B cell (primary cell): ENCODE measurements around the gene JPT2. TPM values are rescaled to one million over a fixed set of nuclear protein-coding genes. Genes with fewer than 3 reads are reported as not detected.

Experiments used
- ATAC-seq: fragments of 200-7000 bp; cut with Tn5 transposase; one replicate; pipeline ENCODE4 v1.10.0; 2021; ENCODE audit warnings: low read depth, mild to moderate bottlenecking, moderate number of reproducible peaks, moderate library complexity
- CTCF ChIA-PET: fragments of 350-600 bp; sonication (Branson Sonifier 250); formaldehyde crosslinking; loops from one replicate; lab custom pipeline; 2021; ENCODE audit warnings: antibody characterized with exemption, inconsistent platforms; lab: Charles Lee
- POLR2A ChIA-PET: fragments of 350-600 bp; sonication (Branson Sonifier 250); formaldehyde crosslinking; loops from one replicate; lab custom pipeline; 2021; ENCODE audit warnings: antibody characterized with exemption; lab: Charles Lee
- DNase-seq: peaks from one replicate; pipeline ENCODE4 v3.0.0; 2013
- H2AFZ ChIP-seq: 2 replicates; pipeline ENCODE4 v1.6.1; 2012; ENCODE audit warnings: mild to moderate bottlenecking, low read depth, low read length; ENCODE audit not compliant: insufficient read depth, poor library complexity, severe bottlenecking
- H3K27ac ChIP-seq, 2 donors: 1 replicate in 1 of 2; 2 replicates in 1 of 2; pipeline ENCODE4 v1.5.1; 2012 to 2013; ENCODE audit warnings: low read length in 2 of 2, mild to moderate bottlenecking in 2 of 2, moderate library complexity in 1 of 2
- H3K27me3 ChIP-seq, 4 experiments: fragments of 200-600 bp in 1 of 4; sonication (generic) in 1 of 4; replicated peaks in 1 of 4; 1 replicate in 2 of 4; 2 replicates in 2 of 4; pipeline versions ENCODE4 v1.6.1 to v1.7.0; 2013 to 2016; ENCODE audit warnings: low read length in 3 of 4, mild to moderate bottlenecking in 2 of 4, mixed read lengths in 1 of 4, moderate library complexity in 1 of 4; ENCODE audit not compliant: insufficient read depth in 4 of 4, control insufficient read depth in 3 of 4; ENCODE audit errors: control extremely low read depth in 1 of 4
- H3K36me3 ChIP-seq, 2 experiments: replicated peaks in 1 of 2; 1 replicate in 1 of 2; 2 replicates in 1 of 2; pipeline versions ENCODE4 v1.6.1 to v1.7.1; 2013; ENCODE audit warnings: low read length in 1 of 2; ENCODE audit not compliant: insufficient read depth in 2 of 2, control insufficient read depth in 1 of 2; ENCODE audit errors: control extremely low read depth in 1 of 2, extremely low read depth in 1 of 2
- H3K4me1 ChIP-seq, 2 donors: fragments of 200-600 bp in 1 of 2; sonication (generic) in 1 of 2; 1 replicate in 1 of 2; 2 replicates in 1 of 2; pipeline versions ENCODE4 v1.5.1 to v1.6.1; 2013 to 2017; ENCODE audit warnings: low read length in 2 of 2; ENCODE audit not compliant: control insufficient read depth in 2 of 2, insufficient read depth in 2 of 2
- H3K4me2 ChIP-seq: replicated peaks from 2 replicates; pipeline ENCODE3; 2012; ENCODE audit warnings: mild to moderate bottlenecking, low read depth, low read length; ENCODE audit not compliant: poor library complexity, severe bottlenecking
- H3K4me3 ChIP-seq, 5 experiments: fragments of 200-600 bp in 1 of 5; sonication (generic) in 1 of 5; 1 replicate in 3 of 5; 2 replicates in 2 of 5; pipeline versions ENCODE4 v1.5.1 to v1.7.0; 2011 to 2016; ENCODE audit warnings: low read length in 4 of 5, mild to moderate bottlenecking in 4 of 5, low read depth in 2 of 5, control low read depth in 1 of 5, moderate library complexity in 1 of 5; ENCODE audit not compliant: insufficient read depth in 1 of 5; ENCODE audit errors: control extremely low read depth in 1 of 5, extremely low read depth in 1 of 5
- H3K79me2 ChIP-seq: fragments of 200-600 bp; sonication (generic); one replicate; pipeline ENCODE4 v1.6.0; 2016; ENCODE audit warnings: low read length; ENCODE audit not compliant: control insufficient read depth, insufficient read depth
- H3K9ac ChIP-seq: fragments of 200-600 bp; sonication (generic); 2 replicates; pipeline ENCODE4 v1.6.1; 2017; ENCODE audit warnings: mild to moderate bottlenecking, low read length, moderate library complexity
- H3K9me3 ChIP-seq, 3 donors: one replicate each; pipeline versions ENCODE4 v1.6.1 to v1.7.1; 2013; ENCODE audit warnings: low read length in 2 of 3; ENCODE audit not compliant: control insufficient read depth in 2 of 3, insufficient read depth in 1 of 3; ENCODE audit errors: control extremely low read depth in 1 of 3
- H4K20me1 ChIP-seq: 2 replicates; pipeline ENCODE4 v1.6.0; 2012; ENCODE audit warnings: mild to moderate bottlenecking, low read length; ENCODE audit not compliant: insufficient read depth, control insufficient read depth, poor library complexity, severe bottlenecking
- H3K27ac Mint-ChIP-seq: one replicate; pipeline ENCODE4 v1.8.0; 2021; ENCODE audit warnings: mixed read lengths
- H3K27me3 Mint-ChIP-seq: one replicate; pipeline ENCODE4 v1.8.0; 2021; ENCODE audit warnings: mixed read lengths
- H3K4me1 Mint-ChIP-seq: one replicate; pipeline ENCODE4 v1.8.0; 2021; ENCODE audit warnings: mixed read lengths
- H3K4me3 Mint-ChIP-seq: one replicate; pipeline ENCODE4 v1.8.0; 2021; ENCODE audit warnings: mixed read lengths
- H3K9me3 Mint-ChIP-seq: one replicate; pipeline ENCODE4 v1.8.0; 2022; ENCODE audit warnings: mixed read lengths; ENCODE audit not compliant: insufficient read depth
- CTCF ChIP-seq: fragments of 200-600 bp; IDR thresholded peaks from one replicate; pipeline ENCODE4 v1.8.0; 2022; ENCODE audit warnings: antibody characterized with exemption, mild to moderate bottlenecking
- EZH2 ChIP-seq: IDR thresholded peaks from 2 replicates; pipeline ENCODE4 v1.6.1; 2012; ENCODE audit warnings: borderline replicate concordance, low read depth, mild to moderate bottlenecking, moderate library complexity, low read length; ENCODE audit not compliant: insufficient read depth, poor library complexity, severe bottlenecking
- WGBS: methylation state at CpG from one replicate; pipeline ENCODE4 v1.1.5; 2013; ENCODE audit warnings: missing lambda C conversion rate; ENCODE audit not compliant: insufficient coverage; 5-methylcytosine and 5-hydroxymethylcytosine counted together
- intact Hi-C: fragments of 100-400 bp; cut with micrococcal nuclease; formaldehyde crosslinking; loops from one replicate; pipeline ENCODE4 v1.10.0; 2022
- polyA plus RNA-seq: library from polyadenylated mRNA; depleted of rRNA; stranded (reverse); fragments of >200 nt; gene quantifications from 2 replicates; pipeline ENCODE4 v1.2.3, GENCODE V29; 2012
- total RNA-seq, 2 donors: library from RNA; stranded (reverse); fragments of 120-200 nt in 1 of 2; gene quantifications; 1 replicate in 1 of 2; 2 replicates in 1 of 2; pipeline versions ENCODE4 v1.2.3 to v1.2.4, GENCODE V29; 2013 to 2022

The JPT2 gene
- total and polyA plus RNA-seq, 2 donors (not counting 1 experiment from before 2014, with no cell fraction given) = 10.7 to 45.7 TPM

GRCh38 chr16:1659031-1659430 lies 19.0 kb upstream of the JPT2 start:
- peaks cover 18% of the 10 kb centered on the region for H3K79me2 ChIP-seq
- H3K4me3 ChIP-seq = no peak overlapping the region
- no peaks in the 10 kb centered on the region for H3K9me3 Mint-ChIP-seq
- H3K4me1 Mint-ChIP-seq = peaks cover 2% of the 10 kb centered on the region
- no peaks in the 10 kb centered on the region for H4K20me1 ChIP-seq
- H3K4me3 Mint-ChIP-seq = no peak overlapping the region
- CTCF ChIA-PET = no interaction called here
- no peak overlapping the region for H3K27ac ChIP-seq
- POLR2A ChIA-PET = no interaction called here
- no peak overlapping the region for H2AFZ ChIP-seq
- peaks cover 10 to 67% of the 10 kb centered on the region in 2 experiments for H3K36me3 ChIP-seq
- no peaks in the 10 kb centered on the region for H3K4me1 ChIP-seq
- no peak for DNase-seq
- H3K9ac ChIP-seq = no peak overlapping the region
- no peaks in the 10 kb centered on the region for H3K27me3 Mint-ChIP-seq
- no peaks in the 10 kb centered on the region for H3K27me3 ChIP-seq
- H3K27ac Mint-ChIP-seq = no peak overlapping the region
- TF ChIP-seq EZH2 (no peak), CTCF (no peak)
- ATAC-seq = no peak
- no peaks in the 10 kb centered on the region for H3K9me3 ChIP-seq
- intact Hi-C loops = no loop called here
- H3K4me2 ChIP-seq = no peak overlapping the region
- WGBS = no CpG with 5 or more reads among the region's 5 CpGs

- no peak overlapping the region for H3K4me2 ChIP-seq
- no peaks in the 10 kb centered on the region for H3K27me3 ChIP-seq
- POLR2A ChIA-PET = no interaction called here
- no peak overlapping the region for H3K27ac ChIP-seq
- no peak for TF ChIP-seq CTCF
- no peak for TF ChIP-seq EZH2
- H3K9me3 ChIP-seq = no peaks in the 10 kb centered on the region
- H3K4me1 ChIP-seq = no peaks in the 10 kb centered on the region
- no peak overlapping the region for H3K4me3 ChIP-seq
- Mint-ChIP-seq H3K4me1 (no peaks in the 10 kb centered on the region), H3K27me3 (no peaks in the 10 kb centered on the region), H3K4me3 (no peak overlapping the region), H3K27ac (no peak overlapping the region), H3K9me3 (no peaks in the 10 kb centered on the region)
- H3K9ac ChIP-seq = no peak overlapping the region
- WGBS = 100% methylated on average over 2 of the region's 2 CpGs
- CTCF ChIA-PET = no interaction called here
- no peaks in the 10 kb centered on the region for H4K20me1 ChIP-seq
- H2AFZ ChIP-seq = no peak overlapping the region
- peaks cover 12% of the 10 kb centered on the region for H3K79me2 ChIP-seq
- intact Hi-C loops = no loop called here
- H3K36me3 ChIP-seq = peaks cover 10 to 71% of the 10 kb centered on the region in 2 experiments
- ATAC-seq (no peak), DNase-seq (no peak)
These were observed 16.3 kb upstream of the JPT2 start for GRCh38 chr16:1661826-1662225.
